Left renal cortex interstitium (tissue), 4 donors: ENCODE measurements around the gene AP3S2. TPM values are rescaled to one million over a fixed set of nuclear protein-coding genes. Genes with fewer than 3 reads are reported as not detected.
"Not testable (repeated sequence)": the region's sequence is repeated elsewhere in the genome, so short reads cannot be mapped to it uniquely, and the experiment has no call there.

Source experiments
- DNase-seq, 4 donors: peaks; one replicate each; pipeline ENCODE4 v3.0.0-alpha.2; 2013; ENCODE audit warnings: low read depth in 4 of 4, low spot score in 2 of 4, missing footprints in 1 of 4
- polyA plus RNA-seq, 4 donors: library from polyadenylated mRNA; unstranded; fragments of 120-200 nt; gene quantifications; one replicate each; pipeline ENCODE4 v1.2.1, GENCODE V29; 2013; ENCODE audit not compliant: insufficient read length in 4 of 4

The AP3S2 gene
- polyA plus RNA-seq, 4 donors, result 40.3 to 47.0 (median 41.9) TPM

GRCh38 chr15:89836267-89837133, 57.3 kb downstream of the AP3S2 start:
- no peak for DNase-seq

DNA sequence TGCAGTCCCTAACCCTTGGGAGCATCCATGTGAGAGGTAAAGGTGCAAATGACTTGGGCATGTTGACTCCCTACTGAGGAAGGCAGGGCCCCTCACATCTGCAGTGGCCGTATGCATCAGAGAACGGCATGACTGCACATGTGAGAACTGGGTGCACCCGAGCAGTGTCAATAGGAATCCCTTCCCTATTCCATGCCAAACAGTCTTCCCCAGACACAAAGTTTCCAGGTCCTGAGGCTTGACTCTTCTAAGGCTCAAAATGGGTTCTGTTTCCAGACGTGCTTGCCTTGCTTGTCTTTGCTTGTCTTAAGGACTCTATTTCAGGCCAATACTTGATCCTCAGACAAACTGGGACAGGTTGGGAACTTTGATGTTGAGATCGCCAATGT, 58.6 kb downstream of the AP3S2 start:
- DNase-seq, result no peak

GRCh38 chr15:89834465-89835175, 59.2 kb downstream of the AP3S2 start:
- not testable (repeated sequence) for DNase-seq

GRCh38 chr15:89833966-89834365, 59.8 kb downstream of the AP3S2 start:
- no peak for DNase-seq

DNA sequence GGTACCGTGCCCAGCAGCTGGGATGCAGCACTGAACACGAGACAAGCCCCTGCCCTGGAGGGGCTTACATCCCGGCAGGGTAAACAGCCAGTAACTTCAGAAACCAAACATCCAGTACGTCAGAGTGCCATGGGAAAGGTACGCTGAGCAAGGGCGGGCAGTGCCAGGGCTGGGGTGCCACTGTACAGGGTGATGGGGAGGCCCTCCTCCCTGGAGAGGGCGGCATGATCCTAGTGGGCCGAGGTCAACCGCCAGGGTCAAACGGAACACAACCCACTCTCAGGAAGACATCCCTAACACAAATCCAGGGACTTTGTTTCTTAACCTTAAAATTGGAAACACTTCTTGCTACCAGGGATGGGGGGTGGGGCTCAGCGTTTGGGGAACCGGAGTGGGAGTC, 63.2 kb downstream of the AP3S2 start:
- no peak for DNase-seq

- no peak for DNase-seq
These were observed 64.0 kb downstream of the AP3S2 start for GRCh38 chr15:89829616-89830440.

DNA sequence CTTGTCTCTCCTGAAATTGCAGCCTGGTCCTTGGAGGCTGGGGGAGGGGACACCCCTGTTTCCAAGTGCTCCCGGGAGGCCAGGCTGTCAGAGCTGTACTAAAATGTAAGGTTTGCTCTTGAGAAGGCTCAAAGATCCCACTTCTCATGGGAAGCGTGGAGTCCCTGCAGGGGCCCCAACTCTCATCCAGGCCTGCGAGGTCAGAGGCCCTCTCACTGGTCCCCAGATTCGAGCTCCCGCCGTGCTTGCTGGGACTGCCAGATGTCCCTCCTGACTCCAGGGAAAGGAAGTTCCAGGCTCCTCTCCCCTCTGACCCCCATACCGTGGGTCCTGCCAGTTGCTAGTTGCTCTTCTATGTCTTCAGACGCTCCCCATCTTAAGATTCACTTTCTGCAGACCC, 64.6 kb downstream of the AP3S2 start:
- no peak for DNase-seq

GRCh38 chr15:89828281-89829145, 65.3 kb downstream of the AP3S2 start:
- DNase-seq, result no peak

DNA sequence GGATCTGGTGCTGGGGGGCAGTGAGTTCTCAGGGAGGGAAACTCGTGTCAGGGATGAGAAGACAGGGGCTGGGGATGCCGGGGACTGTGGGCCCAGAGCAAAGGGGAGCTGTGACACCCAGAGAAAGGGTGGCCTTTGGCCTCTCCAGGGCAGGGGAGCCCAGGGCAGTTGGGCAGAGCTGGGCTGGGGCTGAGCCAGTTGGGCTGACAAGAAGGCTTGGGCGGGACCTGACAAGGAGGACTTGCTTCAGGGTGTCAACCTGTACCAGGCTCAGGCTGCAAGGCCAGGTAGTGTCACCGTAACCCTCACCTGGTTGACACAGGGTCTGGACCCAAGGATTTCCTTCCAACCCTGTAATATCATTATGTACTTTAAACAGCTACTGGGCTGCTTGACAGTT, 66.0 kb downstream of the AP3S2 start:
- DNase-seq, result no peak

GRCh38 chr15:89826671-89827655, 66.8 kb downstream of the AP3S2 start:
- DNase-seq, result no peak

GRCh38 chr15:89825271-89825940, 68.4 kb downstream of the AP3S2 start:
- DNase-seq, result no peak

- no peak for DNase-seq
These were observed 69.3 kb downstream of the AP3S2 start for GRCh38 chr15:89824607-89824867.

GRCh38 chr15:89823836-89824606, 69.8 kb downstream of the AP3S2 start:
- DNase-seq, result no peak

GRCh38 chr15:89822951-89823711, 70.7 kb downstream of the AP3S2 start:
- no peak for DNase-seq

GRCh38 chr15:89822611-89822950, 71.2 kb downstream of the AP3S2 start:
- DNase-seq, result no peak

GRCh38 chr15:89822026-89822425, 71.8 kb downstream of the AP3S2 start:
- no peak for DNase-seq
